T-helper 1 cell (primary cell): ENCODE measurements around the gene CENPP.

ENCODE experiments used
- DNase-seq, 5 donors: peaks; one replicate each; pipeline ENCODE4 v3.0.0-alpha.2; 2012 to 2020

Gene CENPP

DNA sequence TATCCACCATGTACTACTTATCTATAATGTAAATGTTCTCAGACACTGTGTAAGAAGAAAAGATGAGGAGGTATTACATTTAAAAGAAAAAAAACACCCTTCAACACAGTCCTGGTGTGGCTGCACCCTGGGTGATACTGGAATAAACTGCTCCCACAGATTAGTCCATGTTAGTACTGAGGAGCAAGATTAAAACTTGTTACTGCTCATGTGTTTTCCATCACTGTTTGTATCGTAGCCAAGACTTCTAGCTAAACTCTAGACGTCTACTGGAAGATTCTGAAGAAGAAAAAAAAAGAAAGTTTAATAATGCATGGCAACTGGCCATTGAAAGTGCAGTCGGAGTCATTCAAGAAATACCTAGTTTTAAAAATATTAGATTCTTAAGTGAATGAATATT is 156.6 kb downstream of the CENPP start, which contains the start of gene ASPN:
Gene ASPN (minus strand): TSS at position 178 of the 400 bp plus-strand sequence.
- DNase-seq: no peak

DNA sequence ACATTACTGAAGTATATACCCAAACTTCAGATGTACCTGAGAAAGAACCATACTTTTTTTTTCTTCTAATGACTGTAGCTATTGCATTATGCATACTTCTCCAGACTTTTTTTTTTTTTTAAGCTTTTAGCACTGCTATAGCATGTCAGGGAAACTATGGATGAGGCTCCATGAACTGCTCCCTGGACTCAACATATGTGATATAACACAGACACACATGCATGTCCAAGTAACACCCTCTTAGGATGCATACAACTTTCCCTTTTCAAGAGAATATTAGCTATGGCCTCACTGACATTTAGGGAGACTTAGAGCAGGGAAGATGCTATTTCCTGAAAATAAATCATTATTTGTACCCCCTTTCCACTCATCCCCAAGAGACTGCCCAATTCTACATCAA is 157.1 kb downstream of the CENPP start:
- no peak for DNase-seq

DNA sequence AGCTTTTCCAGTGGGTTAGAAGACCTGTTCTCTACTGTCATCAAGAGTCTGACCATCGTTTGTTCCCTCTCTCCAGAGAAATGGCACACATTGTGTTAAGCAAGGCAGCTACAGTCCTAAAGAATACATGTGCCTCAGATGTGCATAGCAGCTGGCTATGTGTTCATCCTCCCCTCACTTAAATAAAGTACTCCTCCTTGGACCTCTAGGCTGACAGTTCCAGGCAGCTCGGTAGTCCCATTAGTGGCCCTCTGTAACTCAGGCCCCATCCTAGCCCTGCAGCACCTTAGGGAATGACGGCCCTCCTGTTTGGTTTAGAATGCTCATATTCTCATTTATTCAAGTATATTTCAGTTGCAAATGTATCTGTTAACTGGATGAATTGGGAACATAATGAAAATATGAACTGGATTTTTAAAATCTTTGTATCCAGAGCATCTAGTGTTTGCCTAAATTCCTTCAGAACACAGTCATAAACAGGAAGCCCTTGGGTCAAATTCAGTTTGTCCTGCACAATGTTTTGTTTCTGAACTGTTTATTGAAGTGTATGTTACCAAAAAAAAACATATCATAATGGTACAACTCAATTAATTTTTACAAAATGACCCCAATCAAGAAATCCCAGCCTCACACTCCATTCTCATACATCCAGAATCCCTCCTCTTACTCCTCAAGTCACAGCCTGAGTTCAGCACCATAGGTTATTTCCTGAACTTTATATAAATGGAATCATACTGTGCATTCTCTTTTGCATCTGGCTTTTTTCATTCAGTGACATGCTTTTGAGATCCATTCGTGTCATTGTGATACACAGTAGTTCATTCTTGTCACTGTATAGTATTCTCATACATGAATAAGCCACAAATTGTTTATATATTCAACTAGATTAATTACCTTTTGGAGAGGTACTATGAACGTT is 158.1 kb downstream of the CENPP start:
- DNase-seq: no peak

DNA sequence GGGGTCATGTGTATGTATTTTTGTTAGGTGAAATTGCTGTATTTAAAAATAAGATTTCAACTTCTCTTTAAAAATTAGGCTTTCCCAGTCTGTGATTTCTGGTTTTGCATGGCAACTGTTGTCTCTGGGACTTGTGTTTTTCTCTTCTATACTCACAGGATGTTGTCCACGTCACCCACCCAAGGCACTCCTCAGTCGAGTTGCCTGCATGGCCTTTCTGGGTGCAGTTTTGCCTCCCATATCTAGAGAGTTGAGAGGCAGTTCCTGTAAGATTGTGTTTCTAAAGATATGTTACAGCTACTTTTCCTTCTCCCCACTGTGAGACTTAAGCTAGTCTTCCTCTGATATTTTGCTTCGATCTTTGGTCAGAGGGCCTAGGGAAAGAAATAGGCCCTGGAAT is 158.8 kb downstream of the CENPP start:
- no peak for DNase-seq

DNA sequence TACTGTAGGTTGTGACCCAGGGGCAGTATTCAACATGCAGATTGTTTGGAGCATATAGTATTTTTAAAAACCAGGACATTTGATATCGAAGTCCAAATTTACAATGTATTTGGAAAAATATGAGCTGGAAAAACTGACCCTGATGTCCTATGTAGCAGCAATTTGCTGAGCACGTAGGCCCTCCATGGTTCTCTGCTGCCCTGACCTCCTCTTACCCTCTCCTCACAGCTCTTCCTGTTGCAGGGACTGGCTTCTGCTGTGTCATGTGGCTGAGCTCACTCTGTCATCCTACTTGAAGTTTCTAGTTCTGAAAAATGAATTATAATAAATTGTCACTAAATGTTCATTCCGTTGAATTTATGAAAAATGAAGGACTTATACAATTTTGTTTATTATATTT is 160.6 kb downstream of the CENPP start:
- DNase-seq: no peak

DNA sequence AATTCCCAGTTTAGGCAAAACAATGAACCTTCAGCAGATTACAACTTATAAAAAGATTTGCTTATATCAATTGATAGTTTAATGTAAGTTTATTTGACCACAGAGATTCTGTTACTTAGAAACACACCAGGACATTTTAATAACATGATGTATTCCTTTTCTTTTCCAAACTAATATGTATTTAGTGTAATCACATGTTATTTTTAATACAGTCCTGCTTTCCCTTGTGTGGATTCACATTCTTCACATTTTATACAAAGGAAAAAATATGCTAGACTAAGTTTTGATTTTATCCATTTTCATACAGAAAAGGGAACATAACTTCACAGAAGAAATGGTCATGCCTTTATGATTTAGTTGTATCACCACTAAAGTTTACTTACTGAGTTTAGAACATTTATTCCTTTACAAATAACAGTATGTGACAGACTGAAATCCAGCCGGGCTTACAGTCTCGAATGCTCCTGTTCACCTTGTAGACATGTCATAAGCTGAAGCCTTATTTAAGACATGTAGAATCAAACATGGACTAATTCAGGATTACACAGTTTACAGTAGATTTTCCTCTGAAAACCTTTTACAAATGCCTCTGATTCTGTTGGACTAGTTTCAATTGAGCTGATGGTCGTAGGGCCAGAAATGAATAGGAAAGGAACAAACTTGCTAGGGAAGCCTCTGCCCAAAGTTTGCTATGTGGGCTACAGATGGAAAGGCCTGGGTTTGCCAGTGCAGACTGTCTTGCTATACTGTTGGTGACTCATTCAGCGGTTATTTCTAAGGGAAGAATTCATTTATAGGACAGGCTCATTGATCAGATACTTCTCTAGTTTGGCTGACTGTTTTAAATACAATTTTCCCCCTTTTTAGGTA is 163.2 kb downstream of the CENPP start:
- no peak for DNase-seq

DNA sequence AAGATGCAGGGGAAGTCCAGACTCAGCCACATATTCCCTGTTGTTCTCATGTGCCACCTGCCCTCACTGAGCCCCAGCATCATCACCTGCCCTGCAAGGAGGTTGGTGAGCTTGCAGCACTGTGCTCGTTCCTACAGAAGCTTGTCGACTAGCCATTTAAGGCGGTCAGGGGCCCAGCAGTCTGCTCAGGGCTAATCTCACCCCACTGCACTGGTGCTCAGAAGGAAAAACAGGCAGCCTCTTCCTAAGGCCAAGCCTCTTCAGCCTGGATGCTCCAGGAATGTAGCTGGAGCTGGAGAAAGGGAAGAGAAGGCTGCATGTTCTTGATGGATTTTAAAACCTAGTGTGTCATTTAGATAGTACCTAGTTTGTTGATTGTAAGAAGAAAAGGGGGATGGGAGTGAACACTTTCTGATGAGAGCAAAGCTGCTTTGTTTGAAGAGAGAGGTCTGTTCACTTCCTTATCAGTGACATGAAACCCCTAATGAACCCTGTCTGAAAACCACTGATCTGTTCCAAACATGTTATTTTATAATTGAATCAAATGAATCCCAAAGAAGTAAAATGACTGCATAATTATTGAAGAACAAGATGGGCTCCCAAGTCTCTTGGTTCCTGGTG is 167.1 kb downstream of the CENPP start:
- DNase-seq: no peak

DNA sequence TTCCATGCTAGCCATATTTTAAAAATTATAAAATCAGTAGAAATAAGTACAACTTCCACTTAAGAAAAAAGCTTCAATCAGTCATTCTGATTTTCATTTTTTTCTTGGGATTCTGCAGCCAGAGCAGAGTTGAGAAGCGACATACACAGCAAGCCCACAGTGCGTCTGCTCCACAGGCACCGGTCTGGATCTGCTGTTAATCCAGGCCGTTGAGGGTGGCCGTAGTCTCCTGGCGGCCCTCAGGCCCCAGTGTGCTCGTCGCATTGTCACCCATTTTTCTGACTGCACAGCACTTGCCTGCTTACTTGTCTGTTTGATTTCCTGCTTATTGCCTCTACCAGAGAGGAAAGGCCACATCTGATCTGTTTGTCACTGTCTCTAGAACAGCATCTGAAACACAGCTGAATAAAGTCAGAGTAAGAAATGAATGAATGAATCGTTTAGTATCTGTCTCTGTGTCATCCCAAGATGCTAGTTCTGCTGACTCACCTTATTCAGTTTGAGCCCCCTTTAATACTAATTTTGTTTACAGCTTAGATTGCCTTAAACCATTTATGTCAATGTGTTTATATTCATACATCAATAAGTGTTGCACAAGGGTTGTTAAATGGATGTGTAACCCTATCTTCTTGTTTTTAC is 168.1 kb downstream of the CENPP start:
- no peak for DNase-seq

DNA sequence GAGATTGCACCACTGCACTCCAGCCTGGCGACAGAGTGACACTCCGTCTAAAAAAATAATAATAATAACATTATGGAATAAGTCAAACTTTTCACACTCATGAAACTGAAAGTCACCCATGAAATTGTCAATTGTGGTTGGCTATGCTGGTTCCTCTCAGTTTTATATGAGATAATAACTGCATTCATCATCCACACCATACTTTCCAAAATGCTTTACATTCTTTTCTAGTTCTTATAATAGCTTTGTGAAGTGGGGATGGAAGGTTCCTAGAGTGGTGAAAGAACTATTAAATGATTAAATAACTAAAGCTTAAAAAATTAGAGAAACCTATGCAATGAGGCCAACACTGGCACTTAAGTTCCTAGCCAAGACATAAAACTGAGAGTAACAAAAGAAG is 169.1 kb downstream of the CENPP start:
- DNase-seq: no peak

DNA sequence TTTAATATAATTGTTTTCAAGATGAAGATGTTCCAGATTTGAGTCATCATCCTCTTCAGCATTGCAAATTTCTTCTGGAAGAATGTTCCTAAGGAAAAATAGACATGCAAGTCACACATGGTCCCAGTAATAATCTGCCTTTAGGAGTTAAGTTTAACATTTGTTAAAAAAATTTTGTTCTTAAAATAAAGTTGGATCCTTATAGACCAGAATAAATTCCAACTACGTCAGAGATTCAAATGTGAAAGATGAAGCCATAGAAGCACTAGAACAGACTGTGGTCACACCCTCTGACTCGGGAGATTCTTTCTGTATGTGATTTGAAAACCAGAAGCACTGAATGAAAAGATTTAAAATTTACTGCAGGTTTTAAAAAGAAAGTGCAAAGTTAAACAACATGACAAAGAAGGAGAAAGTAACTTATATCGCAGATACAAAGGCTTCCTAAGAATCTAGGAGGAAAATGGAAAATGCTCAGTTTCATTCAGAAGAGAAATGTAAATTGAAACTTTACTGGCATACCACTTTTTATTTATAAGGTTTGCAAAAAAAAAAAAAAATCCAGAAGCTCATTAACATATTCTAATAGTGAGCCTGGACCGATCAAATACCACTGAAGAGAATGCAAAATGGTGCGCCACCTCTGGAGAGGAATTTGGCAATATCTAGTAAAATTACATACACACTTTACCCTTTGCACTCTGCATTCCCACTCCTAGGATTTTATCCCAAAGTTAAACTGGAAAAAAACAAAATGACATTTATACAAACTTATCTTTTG is 170.8 kb downstream of the CENPP start:
- DNase-seq: no peak

DNA sequence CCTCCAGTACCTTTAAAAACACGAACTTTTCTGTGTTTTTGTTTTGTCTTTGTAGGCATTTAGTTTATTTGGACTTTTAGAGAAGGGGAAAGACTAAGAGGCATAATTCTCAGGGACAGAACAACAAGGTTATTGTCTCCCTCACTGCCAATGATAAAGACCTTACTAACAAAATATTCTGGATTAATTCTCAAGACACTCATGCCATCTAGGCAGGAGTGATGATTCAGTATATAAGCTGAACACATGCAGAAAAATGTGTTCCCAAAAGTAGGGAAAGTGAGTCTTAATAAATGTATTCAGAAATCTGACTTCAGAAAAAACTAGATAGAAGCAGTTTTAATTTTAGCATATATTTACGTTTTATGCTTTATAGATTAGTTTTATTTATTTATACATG is 173.9 kb downstream of the CENPP start:
- DNase-seq: no peak

DNA sequence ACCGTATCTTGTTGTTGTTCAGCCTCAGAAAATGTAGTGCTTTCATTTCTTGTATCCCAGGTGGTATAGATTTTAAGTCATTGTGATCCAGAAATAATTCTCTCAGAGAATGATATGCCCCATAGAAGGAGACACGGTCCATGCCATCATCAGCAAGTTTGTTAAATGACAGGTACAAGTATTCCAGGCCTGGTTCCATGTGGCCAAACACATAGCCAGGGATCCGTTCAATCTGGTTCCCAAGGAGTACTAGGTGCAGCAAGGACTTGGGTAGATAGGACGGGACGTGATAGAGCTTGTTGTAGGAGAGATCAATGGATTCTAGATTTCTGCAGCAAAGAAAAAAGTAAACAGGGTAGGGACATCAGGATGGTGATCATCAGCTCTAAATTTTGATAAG is 175.0 kb downstream of the CENPP start:
- no peak for DNase-seq

DNA sequence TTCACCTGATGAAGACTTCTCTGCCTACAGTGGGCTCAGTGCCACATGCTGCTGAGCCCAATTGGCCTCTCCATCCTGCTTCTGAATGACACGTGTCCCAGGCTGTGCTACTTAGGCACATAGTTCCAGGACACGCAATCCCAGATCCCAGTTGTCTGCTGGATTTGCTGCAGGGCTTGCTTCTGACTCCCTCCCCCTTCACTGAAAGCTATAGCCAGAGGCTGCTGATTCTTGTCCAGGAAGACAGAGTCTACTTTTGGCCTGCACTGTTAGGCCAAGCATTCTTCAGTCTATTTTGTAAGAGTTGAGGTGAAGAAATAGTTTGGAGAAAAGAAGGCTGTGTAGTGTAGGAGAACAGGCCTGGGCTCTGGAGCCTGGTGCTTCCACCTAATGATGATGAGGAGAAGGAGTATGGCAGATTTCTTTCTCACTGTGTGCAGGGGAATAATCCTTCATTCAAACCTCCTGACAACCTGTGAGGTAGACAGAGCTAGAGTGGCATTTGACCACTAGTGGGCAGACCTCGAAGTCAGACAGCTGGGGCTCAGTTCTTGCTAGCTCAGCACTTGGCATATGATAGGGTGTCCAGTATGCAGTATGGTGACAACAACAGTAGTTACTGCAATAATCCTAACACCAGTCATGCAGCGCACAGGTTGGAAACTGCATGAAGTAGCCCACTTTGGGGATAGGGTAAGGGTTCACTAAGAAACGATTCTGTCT is 176.1 kb downstream of the CENPP start:
- peak in 1 of 5 donors; percentile 10 for DNase-seq

DNA sequence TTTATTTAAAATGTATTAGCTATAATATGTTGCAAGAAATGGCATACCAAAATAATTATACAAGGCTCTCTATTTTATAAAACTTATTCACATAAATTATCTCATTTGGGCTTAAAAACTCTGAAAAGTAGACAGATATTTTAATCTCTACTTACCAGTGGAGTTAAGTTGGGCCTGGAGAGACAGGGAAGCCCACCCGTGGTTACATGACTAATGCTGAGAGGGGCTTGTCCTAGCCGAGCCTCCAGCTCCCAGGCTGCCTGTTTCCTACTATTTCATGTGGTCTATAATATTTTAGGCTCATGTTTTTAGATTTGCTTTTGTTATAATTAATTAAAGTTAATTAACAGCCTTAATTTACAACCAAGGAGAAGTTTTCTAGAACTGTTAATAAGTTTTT is 177.4 kb downstream of the CENPP start:
- no peak for DNase-seq

DNA sequence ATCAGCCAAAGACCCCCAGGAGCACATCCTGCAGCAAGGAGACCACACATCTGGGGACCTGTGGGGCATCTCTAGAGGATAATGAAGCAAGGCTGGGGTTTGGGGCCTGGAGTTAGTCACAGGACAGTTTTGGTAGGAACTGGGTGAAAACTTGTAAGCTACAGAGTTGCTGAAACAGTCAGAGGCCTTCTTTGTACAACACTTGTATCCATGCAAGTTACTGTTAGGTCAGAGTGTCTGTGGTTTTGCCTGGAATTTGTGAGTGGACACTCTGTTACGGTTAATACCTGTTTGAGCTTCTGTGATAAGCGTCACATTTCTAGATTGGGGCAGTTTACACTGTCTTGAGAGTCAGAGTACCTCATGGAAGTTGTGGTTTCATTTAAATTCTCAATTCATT is 179.1 kb downstream of the CENPP start:
- no peak for DNase-seq

DNA sequence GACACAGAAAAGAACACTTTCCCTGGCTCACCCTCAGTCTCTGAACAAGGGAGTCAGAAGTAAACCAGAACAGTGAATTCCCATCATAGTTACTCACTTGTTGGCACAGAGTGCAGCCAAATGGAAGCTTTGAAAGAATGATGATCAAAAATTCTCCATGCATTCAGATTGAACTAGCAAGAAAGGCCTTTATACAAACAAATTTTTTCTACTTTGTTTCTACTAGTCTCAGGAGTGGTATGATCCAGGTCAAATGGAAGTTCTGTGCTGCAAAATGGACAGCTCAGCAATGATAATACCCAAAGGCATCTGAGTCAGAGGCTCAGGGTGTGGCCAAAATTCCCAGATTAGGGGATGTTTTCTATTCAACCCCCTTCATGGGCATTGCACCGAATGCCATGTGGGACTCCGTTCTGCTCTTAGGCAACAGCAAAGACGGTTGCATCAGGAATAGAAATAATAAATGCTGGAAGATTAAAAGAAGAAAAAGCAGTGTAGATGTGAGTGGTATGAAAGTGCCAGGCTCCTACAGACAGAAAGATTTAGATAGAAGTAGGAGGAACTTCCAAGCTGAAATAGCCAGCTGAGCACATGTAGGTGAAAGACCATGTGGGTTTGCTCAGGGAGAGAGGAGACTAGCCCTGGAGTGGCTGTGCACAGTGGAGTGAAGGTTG is 180.6 kb downstream of the CENPP start:
- DNase-seq: no peak

DNA sequence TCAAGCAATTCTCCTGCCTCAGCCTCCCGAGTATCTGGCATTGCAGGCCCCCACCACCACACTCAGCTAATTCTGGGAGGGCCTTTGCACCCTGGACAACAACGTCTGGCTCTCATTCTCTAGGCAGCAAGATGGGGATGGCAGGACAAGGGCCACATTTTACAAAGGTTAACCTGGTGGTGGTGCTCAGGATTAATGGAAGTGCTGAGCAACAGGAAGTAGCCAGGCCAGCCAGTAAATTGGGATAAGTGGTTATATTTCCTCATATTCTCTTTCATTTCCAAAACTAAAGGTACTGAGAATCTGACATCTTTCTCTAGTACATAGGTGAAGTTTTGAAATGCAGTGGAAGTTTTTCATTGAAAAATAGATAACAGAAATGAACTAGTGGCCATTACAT is 181.3 kb downstream of the CENPP start:
- DNase-seq: no peak

DNA sequence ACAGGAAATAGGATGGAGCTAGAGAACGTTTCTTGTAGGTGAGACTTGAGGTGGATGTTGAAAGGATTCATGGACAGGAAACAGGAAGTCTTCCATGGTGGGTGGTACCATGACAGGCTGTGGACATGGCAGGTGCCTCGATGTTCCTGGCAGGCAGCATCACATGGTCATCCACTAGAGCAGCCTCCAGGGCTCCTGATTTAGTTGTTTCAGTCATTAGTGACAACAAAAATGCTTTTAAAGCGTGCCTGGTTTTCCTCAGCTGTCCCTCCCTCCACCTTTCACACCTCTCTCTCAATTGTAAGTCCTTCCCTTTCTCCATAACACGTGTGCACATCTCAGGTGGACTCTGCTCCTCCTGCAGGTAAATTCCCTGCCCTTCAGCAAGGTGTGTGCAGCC is 181.7 kb downstream of the CENPP start:
- DNase-seq: no peak

DNA sequence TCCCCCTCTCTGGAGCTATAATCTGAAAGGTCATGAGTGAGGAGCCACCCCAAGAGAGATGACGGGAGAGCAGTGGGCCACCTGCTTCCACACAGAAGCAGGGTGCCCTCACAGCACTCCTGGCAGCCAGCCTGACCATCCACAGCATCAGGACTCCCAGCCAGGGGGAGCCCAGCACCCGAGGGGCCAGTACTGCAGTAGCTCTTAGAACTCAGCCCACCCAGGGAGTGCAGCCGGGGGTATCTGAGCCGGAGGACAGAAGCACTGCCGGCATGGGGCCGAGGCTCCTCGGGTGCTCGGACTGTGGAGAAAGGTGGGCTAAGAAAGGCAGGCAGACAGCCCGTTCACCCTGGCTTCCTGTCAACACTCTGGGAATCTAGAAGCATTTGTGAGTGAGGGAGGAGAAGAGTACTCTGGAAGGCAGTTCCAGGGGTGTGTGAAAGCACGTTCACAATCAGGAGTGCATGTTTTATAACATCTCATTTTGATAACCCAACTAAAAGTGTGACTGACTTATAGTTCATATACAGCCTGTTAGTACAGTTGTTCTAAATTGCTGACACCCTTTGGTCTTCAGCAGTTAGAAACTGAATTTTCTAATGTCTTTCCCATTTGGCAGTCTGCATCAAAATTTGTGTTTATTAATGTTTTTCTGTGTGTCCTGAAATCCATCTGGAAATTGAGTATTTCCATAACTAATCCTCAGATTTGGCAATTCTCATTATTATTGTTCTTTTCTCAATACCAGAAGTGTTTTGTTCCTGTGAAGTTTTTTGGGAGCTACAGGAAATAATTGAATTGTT is 182.5 kb downstream of the CENPP start:
- DNase-seq: no peak

DNA sequence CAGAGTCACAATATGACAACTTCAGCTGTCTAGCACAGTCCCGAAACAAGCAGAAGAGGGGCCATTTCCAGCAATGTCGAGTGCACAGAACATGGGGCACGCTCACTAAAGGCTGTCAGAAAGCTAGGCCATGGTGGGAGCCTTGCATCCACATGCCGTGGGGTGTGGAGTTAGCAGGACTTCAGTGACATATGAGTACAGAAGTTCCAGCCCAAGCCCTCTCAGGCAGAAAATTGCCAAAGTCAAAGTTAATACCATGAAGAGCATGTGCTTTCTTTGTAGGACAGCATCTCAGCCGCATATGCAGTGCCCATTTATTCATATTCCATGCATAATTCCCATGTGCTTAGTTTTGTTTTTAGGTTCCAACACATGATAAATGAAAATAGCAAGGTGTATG is 183.3 kb downstream of the CENPP start:
- DNase-seq: no peak
